Hepatocyte (in vitro differentiated cells): ENCODE results near the gene MCHR2. TPM values are rescaled to one million over a fixed set of nuclear protein-coding genes. Genes with fewer than 3 reads are reported as not detected.
A peak's percentile ranks its signal among the peaks of the same experiment; 100 is the strongest.

Source experiments
- DNase-seq: peaks from one replicate; pipeline ENCODE4 v3.0.0-alpha.2; 2016; ENCODE audit warnings: low spot score
- H2AFZ ChIP-seq: fragments of 200-600 bp; sonication (generic); 2 replicates; pipeline ENCODE4 v1.6.0; 2016; ENCODE audit warnings: antibody characterized with exemption, mild to moderate bottlenecking
- H3K27ac ChIP-seq: fragments of 200-600 bp; sonication (generic); 2 replicates; pipeline ENCODE4 v1.5.1; 2016; ENCODE audit warnings: mild to moderate bottlenecking
- H3K27me3 ChIP-seq: fragments of 200-600 bp; sonication (generic); 2 replicates; pipeline ENCODE4 v1.6.1; 2016
- H3K36me3 ChIP-seq: fragments of 200-600 bp; sonication (generic); replicated peaks from 2 replicates; pipeline ENCODE4 v1.5.1; 2016; ENCODE audit warnings: low read depth; ENCODE audit not compliant: insufficient read depth
- H3K4me1 ChIP-seq: fragments of 200-600 bp; sonication (generic); 2 replicates; pipeline ENCODE4 v1.5.1; 2016; ENCODE audit warnings: mild to moderate bottlenecking, moderate library complexity; ENCODE audit not compliant: insufficient read depth
- H3K4me2 ChIP-seq: fragments of 200-600 bp; sonication (generic); 2 replicates; pipeline ENCODE4 v1.6.0; 2016
- H3K4me3 ChIP-seq: fragments of 200-600 bp; sonication (generic); 2 replicates; pipeline ENCODE4 v1.5.1; 2016; ENCODE audit warnings: mild to moderate bottlenecking
- H3K79me2 ChIP-seq: fragments of 200-600 bp; sonication (generic); 2 replicates; pipeline ENCODE4 v1.6.0; 2017; ENCODE audit warnings: mild to moderate bottlenecking
- H3K9me2 ChIP-seq: fragments of 200-600 bp; sonication (generic); replicated peaks from 2 replicates; pipeline ENCODE4 v1.6.0; 2017; ENCODE audit warnings: mild to moderate bottlenecking; ENCODE audit not compliant: insufficient read depth
- H3K9me3 ChIP-seq: fragments of 200-600 bp; sonication (generic); 2 replicates; pipeline ENCODE4 v1.5.1; 2016; ENCODE audit warnings: low read depth, mild to moderate bottlenecking
- H4K20me1 ChIP-seq: fragments of 200-600 bp; sonication (generic); 2 replicates; pipeline ENCODE4 v1.6.0; 2016; ENCODE audit warnings: mild to moderate bottlenecking; ENCODE audit not compliant: insufficient read depth, poor library complexity, severe bottlenecking
- EZH2 ChIP-seq: fragments of 200-600 bp; sonication (generic); IDR thresholded peaks from 2 replicates; pipeline ENCODE4 v1.6.1; 2016; ENCODE audit warnings: antibody characterized with exemption, mild to moderate bottlenecking, borderline replicate concordance
- EZH2phosphoT487 ChIP-seq: fragments of 200-600 bp; sonication (generic); IDR thresholded peaks from one replicate; pipeline ENCODE4 v1.6.1; 2018; ENCODE audit warnings: antibody characterized with exemption, mild to moderate bottlenecking, low read depth, moderate library complexity; ENCODE audit not compliant: unreplicated experiment, severe bottlenecking
- WGBS: methylation state at CpG from one replicate; pipeline ENCODE4 v1.1.6; 2016; ENCODE audit warnings: low lambda C conversion rate; ENCODE audit errors: missing lambda C conversion rate; 5-methylcytosine and 5-hydroxymethylcytosine counted together
- polyA plus RNA-seq: library from polyadenylated mRNA; unstranded; fragments of >200 nt; fragmentation: Nextera tagmentation; extraction: Ambion mirVana; gene quantifications from 2 replicates; pipeline ENCODE4 v1.2.1, GENCODE V29; 2016
- total RNA-seq: library from RNA; depleted of rRNA; stranded (reverse); fragments of >200 nt; gene quantifications from 2 replicates; pipeline ENCODE4 v1.2.3, GENCODE V29; 2014
- TF ChIP-seq, protein P1 (sequence below): fragments of 200-600 bp; sonication (generic); IDR thresholded peaks from 2 replicates; pipeline ENCODE4 v1.5.1; 2016; ENCODE audit warnings: antibody characterized with exemption, mild to moderate bottlenecking; ENCODE audit not compliant: poor library complexity

MCHR2 gene
- total and polyA plus RNA-seq, 2 experiments from 2014 or later: 0.27 TPM; not detected in 1

DNA sequence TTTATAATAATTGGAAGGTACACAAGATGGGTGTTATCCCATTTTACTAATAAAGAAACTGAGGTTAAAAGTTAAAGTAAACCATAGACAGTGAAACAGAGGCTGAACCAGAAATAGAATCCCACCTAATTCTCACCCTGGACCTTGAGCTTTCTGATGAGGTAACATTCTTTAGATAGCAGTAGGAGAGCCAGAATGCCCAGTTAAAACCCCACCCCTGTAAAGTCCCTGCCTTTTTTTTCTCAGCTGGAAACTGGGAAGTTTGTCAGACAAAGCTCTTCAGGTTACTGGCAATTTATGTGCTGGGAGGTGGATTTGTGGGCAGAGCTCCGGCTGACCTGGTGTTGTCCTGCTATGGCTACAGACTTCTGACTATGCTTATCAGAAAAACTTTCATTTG, 1.9 kb upstream of the MCHR2 start:
- no peaks in the 10 kb centered on the region for H3K36me3 ChIP-seq
- 57% methylated on average over 1 of the region's 1 CpG for WGBS
- no peaks in the 10 kb centered on the region for H3K9me2 ChIP-seq
- H3K4me2 ChIP-seq: no peak overlapping the region
- TF ChIP-seq EZH2phosphoT487 (no peak), EZH2 (no peak)
- TF ChIP-seq, protein P1, sequence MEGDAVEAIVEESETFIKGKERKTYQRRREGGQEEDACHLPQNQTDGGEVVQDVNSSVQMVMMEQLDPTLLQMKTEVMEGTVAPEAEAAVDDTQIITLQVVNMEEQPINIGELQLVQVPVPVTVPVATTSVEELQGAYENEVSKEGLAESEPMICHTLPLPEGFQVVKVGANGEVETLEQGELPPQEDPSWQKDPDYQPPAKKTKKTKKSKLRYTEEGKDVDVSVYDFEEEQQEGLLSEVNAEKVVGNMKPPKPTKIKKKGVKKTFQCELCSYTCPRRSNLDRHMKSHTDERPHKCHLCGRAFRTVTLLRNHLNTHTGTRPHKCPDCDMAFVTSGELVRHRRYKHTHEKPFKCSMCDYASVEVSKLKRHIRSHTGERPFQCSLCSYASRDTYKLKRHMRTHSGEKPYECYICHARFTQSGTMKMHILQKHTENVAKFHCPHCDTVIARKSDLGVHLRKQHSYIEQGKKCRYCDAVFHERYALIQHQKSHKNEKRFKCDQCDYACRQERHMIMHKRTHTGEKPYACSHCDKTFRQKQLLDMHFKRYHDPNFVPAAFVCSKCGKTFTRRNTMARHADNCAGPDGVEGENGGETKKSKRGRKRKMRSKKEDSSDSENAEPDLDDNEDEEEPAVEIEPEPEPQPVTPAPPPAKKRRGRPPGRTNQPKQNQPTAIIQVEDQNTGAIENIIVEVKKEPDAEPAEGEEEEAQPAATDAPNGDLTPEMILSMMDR: no peak
- no peaks in the 10 kb centered on the region for H3K79me2 ChIP-seq
- no peaks in the 10 kb centered on the region for H4K20me1 ChIP-seq
- no peak for DNase-seq
- H3K4me1 ChIP-seq: no peaks in the 10 kb centered on the region
- no peak overlapping the region for H3K4me3 ChIP-seq
- no peak overlapping the region for H2AFZ ChIP-seq
- no peak overlapping the region for H3K27ac ChIP-seq
- H3K27me3 ChIP-seq: peaks cover 55% of the 10 kb centered on the region
- H3K9me3 ChIP-seq: no peaks in the 10 kb centered on the region

DNA sequence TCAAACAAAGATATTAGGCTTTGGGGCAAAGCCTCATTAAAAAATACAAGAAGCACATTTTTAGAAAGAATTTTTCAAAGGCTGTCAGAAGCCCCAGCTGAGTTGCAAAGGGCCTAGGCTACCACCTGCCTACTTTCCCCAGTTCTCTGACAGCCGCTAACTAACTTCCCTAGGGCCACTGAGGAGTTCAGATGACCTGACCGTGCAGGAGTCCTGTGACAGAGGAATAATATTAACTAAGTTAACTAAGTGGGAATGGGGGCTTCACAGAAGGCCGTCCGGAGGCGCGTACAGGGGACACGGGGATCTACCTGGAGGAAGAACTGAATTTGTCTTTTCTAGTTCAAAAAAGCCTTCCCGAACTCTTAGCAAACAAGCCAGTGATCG, 884 bp downstream of the MCHR2 start:
- no peaks in the 10 kb centered on the region for H3K79me2 ChIP-seq
- H4K20me1 ChIP-seq: no peaks in the 10 kb centered on the region
- H3K27ac ChIP-seq: no peak overlapping the region
- H3K27me3 ChIP-seq: peaks cover 55% of the 10 kb centered on the region
- peak overlapping the region; percentile 19 for H2AFZ ChIP-seq
- peak overlapping the region; percentile 90 for H3K4me2 ChIP-seq
- H3K4me1 ChIP-seq: no peaks in the 10 kb centered on the region
- H3K4me3 ChIP-seq: no peak overlapping the region
- WGBS: 35% methylated on average over 9 of the region's 9 CpGs
- DNase-seq: no peak
- H3K36me3 ChIP-seq: no peaks in the 10 kb centered on the region
- no peak for TF ChIP-seq EZH2phosphoT487
- peak; percentile 37 for TF ChIP-seq EZH2
- H3K9me3 ChIP-seq: no peaks in the 10 kb centered on the region
- H3K9me2 ChIP-seq: no peaks in the 10 kb centered on the region

DNA sequence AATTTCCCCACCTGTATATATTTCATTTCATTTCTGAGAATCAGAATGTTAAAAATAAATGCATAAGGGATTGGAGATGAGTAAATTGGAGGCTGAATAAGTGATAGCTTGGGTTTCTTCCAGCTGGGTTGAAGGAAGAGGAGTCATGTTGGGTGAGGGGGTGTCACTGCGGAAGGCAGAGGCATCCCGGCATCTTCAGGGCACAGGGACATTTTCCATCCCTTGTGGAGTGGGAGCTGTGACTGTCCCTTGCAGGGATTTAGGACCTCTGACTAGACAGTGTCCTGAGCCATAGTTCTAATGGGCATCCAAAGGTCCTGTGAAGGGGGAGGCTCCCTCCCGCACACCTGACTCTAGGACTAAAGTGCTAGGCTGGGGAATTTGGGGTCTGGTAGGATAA, 2.1 kb downstream of the MCHR2 start:
- Histone ChIP-seq H3K9me3 (no peaks in the 10 kb centered on the region), H3K27me3 (peaks cover 53% of the 10 kb centered on the region)

DNA sequence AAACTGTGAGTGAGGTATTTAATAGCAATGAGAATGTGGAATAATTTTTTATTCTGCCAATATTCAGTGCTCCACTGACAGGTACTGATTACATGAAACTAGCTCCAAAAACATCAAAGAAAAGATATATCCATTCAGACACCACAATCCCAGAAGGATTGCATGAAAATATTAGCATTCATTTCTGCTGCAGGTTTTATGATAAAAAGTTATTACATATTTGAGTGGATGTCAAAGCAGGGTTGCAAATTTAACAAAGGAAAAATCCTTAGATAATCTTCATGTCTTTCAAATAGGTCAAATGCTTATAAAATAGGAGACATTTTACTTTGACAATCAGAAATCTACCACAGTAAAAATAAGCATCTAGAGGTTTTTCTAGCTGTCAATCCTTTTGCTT, 13.3 kb downstream of the MCHR2 start:
- H3K27me3 ChIP-seq: no peaks in the 10 kb centered on the region
- H3K9me2 ChIP-seq: no peaks in the 10 kb centered on the region
- H3K4me2 ChIP-seq: no peak overlapping the region
- no peaks in the 10 kb centered on the region for H3K36me3 ChIP-seq
- no peak overlapping the region for H2AFZ ChIP-seq
- DNase-seq: no peak
- H3K79me2 ChIP-seq: no peaks in the 10 kb centered on the region
- H3K4me3 ChIP-seq: no peak overlapping the region
- no peaks in the 10 kb centered on the region for H3K9me3 ChIP-seq
- H3K27ac ChIP-seq: no peak overlapping the region
- H3K4me1 ChIP-seq: no peaks in the 10 kb centered on the region
- TF ChIP-seq EZH2 (no peak), EZH2phosphoT487 (no peak)
- TF ChIP-seq, protein P1: no peak
- H4K20me1 ChIP-seq: no peaks in the 10 kb centered on the region

More for the DNA sequence above, 2.1 kb downstream of the MCHR2 start:
- Histone ChIP-seq H3K36me3 (no peaks in the 10 kb centered on the region), H2AFZ (no peak overlapping the region), H3K27ac (no peak overlapping the region), H3K79me2 (no peaks in the 10 kb centered on the region), H3K9me2 (no peaks in the 10 kb centered on the region), H3K4me2 (no peak overlapping the region), H3K4me3 (no peak overlapping the region), H3K4me1 (no peaks in the 10 kb centered on the region), H4K20me1 (no peaks in the 10 kb centered on the region)
- DNase-seq: no peak
- WGBS: 94% methylated on average over 3 of the region's 3 CpGs
- TF ChIP-seq EZH2phosphoT487 (no peak), EZH2 (no peak)
- TF ChIP-seq, protein P1: no peak
